Measurements from ENCODE around the gene SIMC1. TPM values are rescaled to one million over a fixed set of nuclear protein-coding genes. Genes with fewer than 3 reads are reported as not detected.
"Not testable (repeated sequence)": the region's sequence is repeated elsewhere in the genome, so short reads cannot be mapped to it uniquely, and the experiment has no call there.

Gene SIMC1
- total RNA-seq, 1 donor from 2014 or later = 5.5 TPM

GRCh38 chr5:176216393-176216916 is 21.8 kb upstream of the SIMC1 start:
- ATAC-seq = not testable (repeated sequence)

- ATAC-seq = not testable (repeated sequence)
Measured at GRCh38 chr5:176217188-176217729, 21.0 kb upstream of the SIMC1 start.

GRCh38 chr5:176217764-176218163 is 20.5 kb upstream of the SIMC1 start:
- ATAC-seq = not testable (repeated sequence)

- not testable (repeated sequence) for ATAC-seq
Measured at GRCh38 chr5:176222006-176222405, 16.2 kb upstream of the SIMC1 start.

- ATAC-seq = not testable (repeated sequence)
Measured at GRCh38 chr5:176228358-176228757, 9.9 kb upstream of the SIMC1 start.

- not testable (repeated sequence) for ATAC-seq
Measured at GRCh38 chr5:176233253-176233652, 5.0 kb upstream of the SIMC1 start.

GRCh38 chr5:176235155-176235554 is 3.1 kb upstream of the SIMC1 start:
- ATAC-seq = peak; percentile 19

GRCh38 chr5:176238645-176239283 is 540 bp downstream of the SIMC1 start:
- peak; percentile 62 for ATAC-seq

- not testable (repeated sequence) for ATAC-seq
Measured at GRCh38 chr5:176239304-176239703, 1.1 kb downstream of the SIMC1 start.

GRCh38 chr5:176244318-176244717 is 6.1 kb downstream of the SIMC1 start:
- ATAC-seq = not testable (repeated sequence)

GRCh38 chr5:176245074-176245473 is 6.8 kb downstream of the SIMC1 start:
- ATAC-seq = not testable (repeated sequence)

- not testable (repeated sequence) for ATAC-seq
Measured at GRCh38 chr5:176245489-176245888, 7.3 kb downstream of the SIMC1 start.

- ATAC-seq = not testable (repeated sequence)
Measured at GRCh38 chr5:176250691-176251090, 12.5 kb downstream of the SIMC1 start.

GRCh38 chr5:176252171-176252570 is 13.9 kb downstream of the SIMC1 start:
- ATAC-seq = not testable (repeated sequence)

GRCh38 chr5:176253370-176254065 is 15.3 kb downstream of the SIMC1 start:
- not testable (repeated sequence) for ATAC-seq

GRCh38 chr5:176254066-176254393 is 15.8 kb downstream of the SIMC1 start:
- ATAC-seq = peak; percentile 47

GRCh38 chr5:176257871-176258505 is 19.8 kb downstream of the SIMC1 start:
- peak; percentile 55 for ATAC-seq

GRCh38 chr5:176260682-176261081 is 22.5 kb downstream of the SIMC1 start:
- not testable (repeated sequence) for ATAC-seq

GRCh38 chr5:176266448-176266847 is 28.2 kb downstream of the SIMC1 start:
- ATAC-seq = not testable (repeated sequence)

- not testable (repeated sequence) for ATAC-seq
Measured at GRCh38 chr5:176289018-176289417, 50.8 kb downstream of the SIMC1 start.

GRCh38 chr5:176290057-176290840 is 52.0 kb downstream of the SIMC1 start:
- not testable (repeated sequence) for ATAC-seq

GRCh38 chr5:176305356-176305755 is 67.1 kb downstream of the SIMC1 start:
- not testable (repeated sequence) for ATAC-seq
